SK-N-SH treated with all-trans-retinoic acid at 6 μM for 48 hours (cell line): ENCODE results near the gene NAGLU.

Experiments used
- ATAC-seq: fragments of 200-7000 bp; cut with Tn5 transposase; 3 replicates; pipeline ENCODE4 v1.9.1; 2020; ENCODE audit warnings: mild to moderate bottlenecking, moderate library complexity
- BACH2 ChIP-seq: fragments of 250-450 bp; sonication (Bioruptor Pico); IDR thresholded peaks from 2 replicates; pipeline ENCODE4 v1.9.0; 2021; ENCODE audit warnings: mild to moderate bottlenecking, borderline replicate concordance
- CSRNP3 ChIP-seq: fragments of 250-450 bp; sonication (Bioruptor Pico); IDR thresholded peaks from 2 replicates; pipeline ENCODE4 v1.5.1; 2021; ENCODE audit warnings: mild to moderate bottlenecking, moderate library complexity
- ESRRG ChIP-seq: fragments of 250-450 bp; sonication (Bioruptor Pico); IDR thresholded peaks from 2 replicates; pipeline ENCODE4 v1.6.1; 2021; ENCODE audit warnings: mild to moderate bottlenecking
- ISL1 ChIP-seq: fragments of 250-450 bp; sonication (Bioruptor Pico); IDR thresholded peaks from 2 replicates; pipeline ENCODE4 v2.1.2; 2022; ENCODE audit warnings: mild to moderate bottlenecking, moderate library complexity
- PATZ1 ChIP-seq: fragments of 250-450 bp; sonication (Bioruptor Pico); IDR thresholded peaks from 2 replicates; pipeline ENCODE4 v1.8.0; 2020; ENCODE audit warnings: mild to moderate bottlenecking, moderate library complexity, borderline replicate concordance
- POU6F1 ChIP-seq: fragments of 250-450 bp; sonication (Bioruptor Pico); IDR thresholded peaks from 2 replicates; pipeline ENCODE4 v1.8.0; 2021; ENCODE audit warnings: low read depth, mild to moderate bottlenecking, moderate library complexity, borderline replicate concordance
- PPARA ChIP-seq: fragments of 250-450 bp; sonication (Bioruptor Pico); IDR thresholded peaks from 2 replicates; pipeline ENCODE4 v1.5.0; 2020; ENCODE audit warnings: mild to moderate bottlenecking, borderline replicate concordance
- RARB ChIP-seq: fragments of 250-450 bp; sonication (Bioruptor Pico); IDR thresholded peaks from 2 replicates; pipeline ENCODE4 v1.8.0; 2021; ENCODE audit warnings: mild to moderate bottlenecking, moderate library complexity
- SNAI2 ChIP-seq: fragments of 250-450 bp; sonication (Bioruptor Pico); IDR thresholded peaks from 2 replicates; pipeline ENCODE4 v1.5.0; 2020; ENCODE audit warnings: mild to moderate bottlenecking, moderate library complexity
- TOX ChIP-seq: fragments of 250-450 bp; sonication (Bioruptor Pico); IDR thresholded peaks from 2 replicates; pipeline ENCODE4 v1.8.0; 2021; ENCODE audit warnings: mild to moderate bottlenecking, moderate library complexity, borderline replicate concordance
- TSHZ2 ChIP-seq: fragments of 250-450 bp; sonication (Bioruptor Pico); IDR thresholded peaks from 2 replicates; pipeline ENCODE4 v1.5.0; 2020; ENCODE audit warnings: mild to moderate bottlenecking, moderate library complexity
- ZC3H10 ChIP-seq: fragments of 250-450 bp; sonication (Bioruptor Pico); IDR thresholded peaks from 2 replicates; pipeline ENCODE4 v1.5.1; 2021; ENCODE audit warnings: mild to moderate bottlenecking, moderate library complexity
- ZFP3 ChIP-seq: fragments of 250-450 bp; sonication (Bioruptor Pico); IDR thresholded peaks from 2 replicates; pipeline ENCODE4 v1.5.0; 2020; ENCODE audit warnings: mild to moderate bottlenecking, moderate library complexity
- ZFP30 ChIP-seq: fragments of 450-650 bp; formaldehyde crosslinking; IDR thresholded peaks from 2 replicates; pipeline ENCODE4 v1.5.0; 2022; ENCODE audit warnings: mild to moderate bottlenecking, moderate library complexity
- ZNF565 ChIP-seq: fragments of 450-650 bp; formaldehyde crosslinking; conservative IDR thresholded peaks from 2 replicates; pipeline ENCODE4 v1.5.0; 2020; ENCODE audit warnings: low read depth, mild to moderate bottlenecking, moderate library complexity
- ZNF70 ChIP-seq: fragments of 450-650 bp; formaldehyde crosslinking; IDR thresholded peaks from 2 replicates; pipeline ENCODE4 v1.5.0; 2020; ENCODE audit warnings: mild to moderate bottlenecking, moderate library complexity

NAGLU gene

GRCh38 chr17:42563143-42563509 is 27.1 kb downstream of the NAGLU start (continued):
- TF ChIP-seq PATZ1 (CRISPR knock-in tag), result no peak
- no peak for TF ChIP-seq ZFP30 (CRISPR knock-in tag)
- no peak for TF ChIP-seq PPARA (CRISPR knock-in tag)
- no peak for TF ChIP-seq TOX (CRISPR knock-in tag)
- TF ChIP-seq SNAI2 (CRISPR knock-in tag), result no peak
- no peak for TF ChIP-seq ISL1 (CRISPR knock-in tag)
- no peak for TF ChIP-seq ZNF70 (CRISPR knock-in tag)
- no peak for TF ChIP-seq ESRRG (CRISPR knock-in tag)
- TF ChIP-seq, all 23 proteins: peak for 0

- ATAC-seq, result no peak
- TF ChIP-seq ZFP3 (CRISPR knock-in tag) (no peak), PATZ1 (CRISPR knock-in tag) (no peak), ZNF565 (CRISPR knock-in tag) (no peak), ZFP30 (CRISPR knock-in tag) (no peak), TSHZ2 (CRISPR knock-in tag) (no peak), RARB (no peak), BACH2 (CRISPR knock-in tag) (no peak), SNAI2 (CRISPR knock-in tag) (no peak)
These were observed 27.5 kb downstream of the NAGLU start for GRCh38 chr17:42563543-42563942.

GRCh38 chr17:42563950-42564349 is 27.9 kb downstream of the NAGLU start:
- TF ChIP-seq POU6F1 (no peak), ZFP30 (CRISPR knock-in tag) (no peak), SNAI2 (CRISPR knock-in tag) (no peak), CSRNP3 (CRISPR knock-in tag) (no peak), ESRRG (CRISPR knock-in tag) (no peak), ZC3H10 (no peak)
- ATAC-seq, result no peak

- TF ChIP-seq ZNF565 (CRISPR knock-in tag) (no peak), ESRRG (CRISPR knock-in tag) (no peak), ISL1 (CRISPR knock-in tag) (no peak)
- ATAC-seq, result no peak
These were observed 28.9 kb downstream of the NAGLU start for GRCh38 chr17:42564815-42565522.
